Lung (tissue), 12 donors: ENCODE results near the gene PFN1. TPM values are rescaled to one million over a fixed set of nuclear protein-coding genes. Genes with fewer than 3 reads are reported as not detected.

ENCODE experiments used
- ATAC-seq: fragments of 200-7000 bp; cut with Tn5 transposase; one replicate; pipeline ENCODE4 v1.9.1; 2020; ENCODE audit warnings: moderate number of reproducible peaks; ENCODE audit not compliant: insufficient read depth, low FRiP score
- DNase-seq, 3 donors: peaks; one replicate each; pipeline ENCODE4 v3.0.0-alpha.2; 2013 to 2017
- H3K27ac ChIP-seq, 2 donors: one replicate each; pipeline ENCODE4 v1.5.1; 2013; ENCODE audit warnings: mild to moderate bottlenecking in 2 of 2, moderate library complexity in 2 of 2, control low read depth in 1 of 2, inconsistent platforms in 1 of 2, low read depth in 1 of 2, low read length in 1 of 2
- H3K27me3 ChIP-seq, 3 donors: one replicate each; pipeline ENCODE4 v1.5.1; 2013; ENCODE audit warnings: low read length in 2 of 3; ENCODE audit not compliant: control insufficient read depth in 3 of 3, insufficient read depth in 3 of 3
- H3K36me3 ChIP-seq, 4 donors: one replicate each; pipeline ENCODE4 v1.5.1; 2013; ENCODE audit warnings: low read length in 4 of 4, mild to moderate bottlenecking in 1 of 4, moderate library complexity in 1 of 4; ENCODE audit not compliant: control insufficient read depth in 4 of 4, insufficient read depth in 4 of 4
- H3K4me1 ChIP-seq, 5 donors: one replicate each; pipeline ENCODE4 v1.5.1; 2013; ENCODE audit warnings: low read length in 5 of 5, mild to moderate bottlenecking in 2 of 5, moderate library complexity in 1 of 5; ENCODE audit not compliant: control insufficient read depth in 5 of 5, insufficient read depth in 5 of 5
- H3K4me3 ChIP-seq: one replicate; pipeline ENCODE4 v1.5.1; 2013; ENCODE audit warnings: mild to moderate bottlenecking, control low read depth, moderate library complexity
- H3K9ac ChIP-seq, 2 donors: one replicate each; pipeline ENCODE4 v1.5.1; 2013; ENCODE audit warnings: low read length in 2 of 2, control low read depth in 1 of 2; ENCODE audit not compliant: insufficient read depth in 1 of 2
- H3K9me3 ChIP-seq, 4 donors: one replicate each; pipeline ENCODE4 v1.5.1; 2013; ENCODE audit warnings: low read length in 3 of 4, mild to moderate bottlenecking in 1 of 4, moderate library complexity in 1 of 4; ENCODE audit not compliant: control insufficient read depth in 4 of 4, insufficient read depth in 3 of 4
- WGBS, 2 donors: extraction: QIAGEN DNeasy Blood & Tissue Kit; methylation state at CpG; one replicate each; pipeline ENCODE4 v1.1.7; 2013; 5-methylcytosine and 5-hydroxymethylcytosine counted together
- polyA plus RNA-seq, 2 donors: library from polyadenylated mRNA; stranded (reverse); fragments of 200-250 nt; gene quantifications; one replicate each; pipeline ENCODE4 v1.2.1, GENCODE V29; 2013
- total RNA-seq, 2 donors: library from RNA; depleted of rRNA in 1 of 2; stranded (reverse); fragments of >200 nt in 1 of 2; gene quantifications; one replicate each; pipeline ENCODE4 v1.2.1, GENCODE V29; 2014 to 2021
- TF ChIP-seq, protein P1 (sequence below): IDR thresholded peaks from 2 replicates; pipeline ENCODE4 v1.5.1; 2012; ENCODE audit warnings: mild to moderate bottlenecking; ENCODE audit errors: control extremely low read depth, extremely low read depth
- donor health status: control.
- donor health status: control.
- donor health status: Bipolar disorder and iron deficiency.
- donor health status: healthy.
- donor health status: DM: yes; HTN: yes; CAD: no.

Gene PFN1
- total and polyA plus RNA-seq, 4 donors = 461 to 2,264 (median 749) TPM

DNA sequence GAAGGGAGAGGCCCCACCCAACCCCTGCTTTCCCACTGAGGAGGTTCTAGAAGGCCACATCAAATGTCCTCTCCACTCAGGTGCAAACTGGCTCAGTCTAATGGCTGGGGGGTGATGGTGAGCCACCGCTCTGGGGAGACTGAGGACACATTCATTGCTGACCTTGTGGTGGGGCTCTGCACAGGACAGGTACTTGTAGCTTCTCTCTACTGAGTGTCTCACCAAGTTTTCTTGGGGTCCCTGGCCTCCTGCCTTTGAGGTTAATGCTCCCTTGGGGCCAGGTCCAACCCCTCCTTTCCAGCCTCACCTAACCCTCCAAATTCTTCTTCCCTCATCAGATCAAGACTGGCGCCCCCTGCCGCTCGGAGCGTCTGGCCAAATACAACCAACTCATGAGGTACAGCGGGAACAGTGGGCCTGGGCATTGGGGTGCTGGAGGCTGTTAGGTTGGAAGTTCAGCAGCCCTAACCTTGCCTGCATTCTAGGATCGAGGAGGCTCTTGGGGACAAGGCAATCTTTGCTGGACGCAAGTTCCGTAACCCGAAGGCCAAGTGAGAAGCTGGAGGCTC is 8.2 kb upstream of the PFN1 start:
- no peak overlapping the region for H3K4me3 ChIP-seq
- DNase-seq (no peak), ATAC-seq (no peak)
- H3K4me1 ChIP-seq = peaks cover 0 to 6% (median 0%) of the 10 kb centered on the region in 5 donors
- WGBS, 2 donors = 82 to 83% methylated on average over 10 of the region's 10 CpGs
- H3K27me3 ChIP-seq = no peaks in the 10 kb centered on the region
- no peak overlapping the region for H3K27ac ChIP-seq
- TF ChIP-seq, protein P1, sequence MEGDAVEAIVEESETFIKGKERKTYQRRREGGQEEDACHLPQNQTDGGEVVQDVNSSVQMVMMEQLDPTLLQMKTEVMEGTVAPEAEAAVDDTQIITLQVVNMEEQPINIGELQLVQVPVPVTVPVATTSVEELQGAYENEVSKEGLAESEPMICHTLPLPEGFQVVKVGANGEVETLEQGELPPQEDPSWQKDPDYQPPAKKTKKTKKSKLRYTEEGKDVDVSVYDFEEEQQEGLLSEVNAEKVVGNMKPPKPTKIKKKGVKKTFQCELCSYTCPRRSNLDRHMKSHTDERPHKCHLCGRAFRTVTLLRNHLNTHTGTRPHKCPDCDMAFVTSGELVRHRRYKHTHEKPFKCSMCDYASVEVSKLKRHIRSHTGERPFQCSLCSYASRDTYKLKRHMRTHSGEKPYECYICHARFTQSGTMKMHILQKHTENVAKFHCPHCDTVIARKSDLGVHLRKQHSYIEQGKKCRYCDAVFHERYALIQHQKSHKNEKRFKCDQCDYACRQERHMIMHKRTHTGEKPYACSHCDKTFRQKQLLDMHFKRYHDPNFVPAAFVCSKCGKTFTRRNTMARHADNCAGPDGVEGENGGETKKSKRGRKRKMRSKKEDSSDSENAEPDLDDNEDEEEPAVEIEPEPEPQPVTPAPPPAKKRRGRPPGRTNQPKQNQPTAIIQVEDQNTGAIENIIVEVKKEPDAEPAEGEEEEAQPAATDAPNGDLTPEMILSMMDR = no peak
- H3K36me3 ChIP-seq = peaks cover 3 to 19% (median 11%) of the 10 kb centered on the region in 4 donors
- H3K9ac ChIP-seq = no peak overlapping the region
- no peaks in the 10 kb centered on the region for H3K9me3 ChIP-seq

DNA sequence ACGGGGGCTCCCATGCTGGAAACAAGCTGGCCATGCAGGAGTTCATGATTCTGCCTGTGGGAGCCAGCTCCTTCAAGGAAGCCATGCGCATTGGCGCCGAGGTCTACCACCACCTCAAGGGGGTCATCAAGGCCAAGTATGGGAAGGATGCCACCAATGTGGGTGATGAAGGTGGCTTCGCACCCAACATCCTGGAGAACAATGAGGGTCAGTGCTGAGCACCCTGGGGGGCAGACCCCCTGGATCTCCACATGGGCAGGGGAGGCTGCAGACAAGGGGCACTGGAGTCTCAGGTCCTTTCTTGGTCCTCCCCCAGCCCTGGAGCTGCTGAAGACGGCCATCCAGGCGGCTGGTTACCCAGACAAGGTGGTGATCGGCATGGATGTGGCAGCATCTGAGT is 6.8 kb upstream of the PFN1 start:
- H3K4me1 ChIP-seq = peaks cover 0 to 20% (median 6%) of the 10 kb centered on the region in 5 donors
- H3K27me3 ChIP-seq = no peaks in the 10 kb centered on the region
- H3K4me3 ChIP-seq = no peak overlapping the region
- no peak overlapping the region for H3K9ac ChIP-seq
- ATAC-seq (no peak), DNase-seq (no peak)
- TF ChIP-seq, protein P1 = no peak
- WGBS, 2 donors = 97% methylated on average over 8 of the region's 8 CpGs
- no peak overlapping the region for H3K27ac ChIP-seq
- H3K36me3 ChIP-seq = peaks cover 3 to 12% (median 5%) of the 10 kb centered on the region in 4 donors
- H3K9me3 ChIP-seq = no peaks in the 10 kb centered on the region

DNA sequence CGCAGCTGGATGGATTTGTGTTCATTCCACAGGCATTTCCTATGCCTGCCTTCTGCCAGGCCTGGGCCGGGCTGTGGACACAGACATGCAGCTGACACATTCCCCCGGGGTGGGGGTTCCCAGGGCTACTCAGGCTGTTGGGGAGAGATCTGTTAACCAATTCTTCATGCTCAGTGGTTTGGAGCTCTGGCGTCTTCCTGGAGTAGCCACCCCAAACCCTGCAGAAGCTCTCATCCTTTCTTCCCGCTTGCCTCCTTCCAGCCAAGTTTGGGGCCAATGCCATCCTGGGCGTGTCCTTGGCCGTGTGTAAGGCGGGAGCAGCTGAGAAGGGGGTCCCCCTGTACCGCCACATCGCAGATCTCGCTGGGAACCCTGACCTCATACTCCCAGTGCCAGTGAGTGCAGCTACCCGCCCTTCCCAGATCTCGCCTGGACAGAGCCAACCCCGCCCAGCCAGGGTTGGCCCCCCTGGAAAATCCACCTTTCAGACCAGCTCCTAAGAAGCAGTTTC is 5.2 kb upstream of the PFN1 start:
- Histone ChIP-seq H3K36me3 (peaks cover 0 to 2% (median 0%) of the 10 kb centered on the region in 4 donors), H3K27ac (peak overlapping the region in 1 of 2 donors; percentile 0), H3K9ac (no peak overlapping the region), H3K4me3 (no peak overlapping the region), H3K9me3 (no peaks in the 10 kb centered on the region), H3K27me3 (no peaks in the 10 kb centered on the region), H3K4me1 (peaks cover 0 to 20% (median 6%) of the 10 kb centered on the region in 5 donors)
- TF ChIP-seq, protein P1 = no peak
- no peak for ATAC-seq
- WGBS, 2 donors = 77 to 85% methylated on average over 14 of the region's 14 CpGs
- DNase-seq = no peak
